DOHH2 (cell line): ENCODE measurements around the gene ZNF429.

Source experiments
- EZH2phosphoT487 ChIP-seq: fragments of 200-600 bp; sonication (generic); IDR thresholded peaks from 2 replicates; pipeline ENCODE4 v1.6.1; 2017; ENCODE audit warnings: borderline replicate concordance, mild to moderate bottlenecking, antibody characterized with exemption, low read length, moderate library complexity, mixed read lengths
- TF ChIP-seq, protein P1 (sequence below): fragments of 200-600 bp; sonication (generic); IDR thresholded peaks from one replicate; pipeline ENCODE4 v1.5.1; 2014; ENCODE audit warnings: antibody characterized with exemption, mild to moderate bottlenecking, low read depth, low read length; ENCODE audit not compliant: poor library complexity, severe bottlenecking

DNA sequence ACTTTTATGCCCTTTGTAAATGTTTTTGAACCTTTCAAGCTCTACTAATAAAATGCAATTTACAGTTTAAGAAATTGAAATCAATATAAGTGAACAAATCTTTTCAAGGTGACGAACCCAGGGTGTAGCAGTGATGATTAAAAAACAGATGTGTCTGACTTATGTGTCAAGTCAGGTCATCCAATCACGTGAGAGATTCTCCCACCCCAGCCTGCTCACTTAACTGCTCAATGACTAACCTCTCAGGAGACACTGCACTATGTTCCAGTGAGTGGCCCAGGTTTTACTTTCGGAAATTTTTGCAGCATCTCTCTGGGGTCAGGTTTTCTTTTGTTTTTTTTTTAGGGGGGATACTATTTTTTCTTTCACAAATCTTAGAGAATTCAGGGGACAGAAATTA lies 60.7 kb downstream of the ZNF429 start:
- TF ChIP-seq, protein P1, sequence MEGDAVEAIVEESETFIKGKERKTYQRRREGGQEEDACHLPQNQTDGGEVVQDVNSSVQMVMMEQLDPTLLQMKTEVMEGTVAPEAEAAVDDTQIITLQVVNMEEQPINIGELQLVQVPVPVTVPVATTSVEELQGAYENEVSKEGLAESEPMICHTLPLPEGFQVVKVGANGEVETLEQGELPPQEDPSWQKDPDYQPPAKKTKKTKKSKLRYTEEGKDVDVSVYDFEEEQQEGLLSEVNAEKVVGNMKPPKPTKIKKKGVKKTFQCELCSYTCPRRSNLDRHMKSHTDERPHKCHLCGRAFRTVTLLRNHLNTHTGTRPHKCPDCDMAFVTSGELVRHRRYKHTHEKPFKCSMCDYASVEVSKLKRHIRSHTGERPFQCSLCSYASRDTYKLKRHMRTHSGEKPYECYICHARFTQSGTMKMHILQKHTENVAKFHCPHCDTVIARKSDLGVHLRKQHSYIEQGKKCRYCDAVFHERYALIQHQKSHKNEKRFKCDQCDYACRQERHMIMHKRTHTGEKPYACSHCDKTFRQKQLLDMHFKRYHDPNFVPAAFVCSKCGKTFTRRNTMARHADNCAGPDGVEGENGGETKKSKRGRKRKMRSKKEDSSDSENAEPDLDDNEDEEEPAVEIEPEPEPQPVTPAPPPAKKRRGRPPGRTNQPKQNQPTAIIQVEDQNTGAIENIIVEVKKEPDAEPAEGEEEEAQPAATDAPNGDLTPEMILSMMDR = no peak
- TF ChIP-seq EZH2phosphoT487 = no peak
